GM18907 (cell line): ENCODE results near the gene MED29.

Experiments
- ATAC-seq: cut with Tn5 transposase; IDR thresholded peaks from one replicate; pipeline ENCODE4 v1.9.1; 2021; ENCODE audit warnings: mild to moderate bottlenecking, moderate library complexity; ENCODE audit not compliant: unreplicated experiment

The MED29 gene, protein sequence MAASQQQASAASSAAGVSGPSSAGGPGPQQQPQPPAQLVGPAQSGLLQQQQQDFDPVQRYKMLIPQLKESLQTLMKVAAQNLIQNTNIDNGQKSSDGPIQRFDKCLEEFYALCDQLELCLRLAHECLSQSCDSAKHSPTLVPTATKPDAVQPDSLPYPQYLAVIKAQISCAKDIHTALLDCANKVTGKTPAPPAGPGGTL

DNA sequence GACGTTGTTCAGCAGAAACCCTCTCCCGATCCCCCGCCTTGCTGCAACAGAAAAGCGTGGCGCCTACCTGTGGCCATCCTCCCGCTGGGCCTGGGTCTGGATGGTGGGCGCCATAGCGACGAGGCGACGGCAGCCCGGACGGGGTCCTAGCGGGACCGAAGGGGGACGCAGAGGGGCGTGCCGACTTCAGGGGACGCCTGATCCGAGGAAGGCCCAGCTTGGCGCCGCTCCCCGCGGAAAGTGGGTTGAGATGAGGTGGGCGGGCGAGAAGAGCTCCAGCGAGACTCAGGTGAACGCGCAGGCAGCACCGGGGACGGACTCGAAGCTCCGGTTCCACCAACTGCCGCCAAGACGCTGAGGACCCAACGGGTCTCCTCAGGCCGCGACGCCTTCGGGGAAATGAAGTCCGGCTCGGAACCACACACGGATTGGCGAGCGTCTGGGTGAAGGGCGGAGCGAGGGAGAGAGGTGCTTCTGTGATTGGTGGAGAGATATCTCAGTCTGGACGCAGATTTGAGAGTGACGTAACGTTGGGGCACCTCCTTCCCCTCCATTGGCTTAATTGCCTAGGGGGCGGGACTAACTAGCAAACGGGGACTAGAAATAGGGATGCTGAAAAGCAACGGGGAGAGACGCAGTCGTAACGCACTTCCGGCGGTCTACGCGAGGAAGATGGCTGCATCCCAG lies at the start of gene MED29, which contains the start of gene PAF1:
Gene MED29, plus strand, starts transcription at position 628 of the 687 bp plus-strand sequence. Its CDS starts 45 bp downstream, at position 673.
Gene PAF1, minus strand, starts transcription at position 356 of the 687 bp plus-strand sequence. Its CDS starts 242 bp downstream, at position 114.
- peak; percentile 92 for ATAC-seq

DNA sequence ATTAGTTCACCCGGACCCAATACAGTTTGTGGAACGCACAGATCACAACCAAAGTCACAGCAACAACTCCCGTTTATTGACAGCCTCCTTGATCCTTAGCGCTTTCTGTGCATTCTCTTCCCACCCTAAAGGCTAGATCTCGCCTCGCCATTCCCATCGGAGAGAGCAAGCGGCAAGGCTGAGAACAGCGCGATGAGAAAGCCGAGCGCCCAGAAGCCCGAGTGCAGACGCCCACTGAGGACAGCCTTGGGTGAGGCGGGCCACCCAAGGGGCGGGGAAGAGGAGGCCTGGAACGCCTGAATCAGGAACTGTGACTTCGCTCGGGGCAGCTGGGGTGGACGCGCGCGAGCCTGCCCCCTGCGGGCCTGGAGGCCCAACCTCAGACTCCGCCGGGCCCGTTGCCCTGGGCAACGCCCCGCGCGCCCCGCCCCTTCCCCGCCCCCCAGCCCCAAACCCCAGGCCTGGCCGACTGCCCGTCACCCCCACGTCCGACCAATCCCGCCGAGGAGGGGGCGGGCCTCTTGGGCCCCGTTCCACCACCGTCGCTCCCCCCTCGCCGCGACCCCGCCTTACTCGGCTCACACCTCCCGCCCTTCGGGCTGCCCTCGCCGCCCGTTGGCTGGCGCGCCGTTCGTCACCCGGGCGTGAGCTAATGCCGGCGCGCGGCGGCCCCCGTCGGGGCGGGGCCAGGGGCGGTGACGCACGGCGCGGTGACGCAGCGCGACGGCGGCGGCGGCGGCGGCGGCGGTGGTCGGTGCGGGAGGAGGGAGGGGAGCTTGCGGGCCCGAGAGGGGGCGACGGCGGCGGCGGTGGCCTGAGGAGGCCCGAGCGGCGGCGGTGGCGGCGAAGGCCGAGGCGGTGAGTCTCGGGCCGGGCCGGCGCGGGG lies 49.2 kb upstream of the MED29 start, which contains the start of gene SAMD4B:
Gene SAMD4B, plus strand, starts transcription at position 703 of the 886 bp plus-strand sequence. CDS start 14,473 bp downstream, outside the sequence.
- ATAC-seq, result peak; percentile 90

DNA sequence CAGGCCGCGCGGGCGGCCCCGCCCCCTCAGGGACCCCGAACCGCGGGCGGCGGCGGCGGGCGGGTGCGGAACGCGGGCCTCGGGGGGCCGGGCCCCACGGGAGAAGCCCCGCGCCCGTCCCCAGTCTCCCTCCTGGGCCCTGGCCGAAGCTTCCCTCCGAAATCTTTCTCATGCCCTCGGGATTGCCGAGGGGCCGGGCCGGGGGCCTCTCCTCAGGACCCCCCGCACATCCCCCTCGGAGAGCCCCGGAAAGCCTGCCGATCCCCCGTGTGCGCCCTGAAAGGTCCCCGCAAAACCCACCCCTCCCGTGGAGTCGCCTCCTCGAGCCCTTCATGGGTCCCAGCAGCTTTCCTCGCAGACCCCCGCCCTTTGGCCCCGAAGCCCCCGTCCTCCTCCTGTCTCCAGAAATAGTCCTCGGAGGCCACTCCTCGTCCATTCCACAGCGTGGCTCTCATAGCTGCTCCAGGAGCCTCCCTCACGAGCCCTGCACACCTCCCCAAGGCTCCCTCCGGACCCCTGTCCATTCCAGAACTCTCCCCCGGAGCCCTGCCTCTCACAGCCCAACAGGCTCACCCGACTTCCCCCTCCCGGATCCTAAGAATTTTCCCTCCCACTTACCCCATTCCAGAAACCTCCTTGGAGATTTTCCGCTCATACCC lies 48.4 kb upstream of the MED29 start:
- peak; percentile 12 for ATAC-seq

DNA sequence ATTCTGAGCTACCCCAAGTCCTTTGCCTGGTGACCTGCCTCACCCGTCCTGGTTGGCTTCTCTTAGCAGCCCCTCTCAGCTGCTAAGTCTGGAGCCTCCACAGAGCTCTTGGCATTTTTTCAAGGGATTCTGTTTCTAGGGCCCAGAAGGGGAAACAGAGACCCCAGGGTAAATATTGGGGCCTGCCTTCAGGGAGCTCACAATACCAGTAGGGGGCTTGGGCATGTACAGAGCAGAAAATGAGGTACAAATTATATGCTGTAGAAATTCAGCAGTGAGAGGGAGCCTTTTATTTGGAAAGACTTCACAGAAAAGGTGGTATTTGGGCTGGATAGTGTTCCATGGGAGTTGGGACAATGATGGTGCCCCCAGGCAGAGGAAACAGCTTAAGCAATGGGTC lies 45.2 kb upstream of the MED29 start:
- no peak for ATAC-seq

- no peak for ATAC-seq
Observed at GRCh38 chr19:39347332-39348164, 43.6 kb upstream of the MED29 start.

DNA sequence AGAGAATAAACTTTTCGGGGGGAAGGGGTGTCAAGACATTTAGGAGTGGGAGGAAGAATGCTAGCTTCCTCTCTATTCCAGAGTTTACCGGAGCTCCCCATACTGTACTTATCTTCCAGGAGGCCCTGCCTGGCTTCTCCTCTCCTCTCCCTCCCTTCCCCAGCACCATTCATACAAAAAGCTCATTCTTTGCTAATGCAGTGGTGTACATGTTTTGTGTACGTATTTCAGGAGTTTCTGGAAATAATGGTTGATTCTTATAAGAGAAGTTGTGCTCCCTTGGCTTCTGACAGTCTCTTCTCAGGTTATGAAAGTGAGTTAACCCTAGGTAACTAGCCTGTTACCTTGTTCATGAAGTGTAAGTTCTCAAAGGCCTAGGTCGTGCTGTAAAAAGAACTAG lies 41.9 kb upstream of the MED29 start:
- no peak for ATAC-seq

DNA sequence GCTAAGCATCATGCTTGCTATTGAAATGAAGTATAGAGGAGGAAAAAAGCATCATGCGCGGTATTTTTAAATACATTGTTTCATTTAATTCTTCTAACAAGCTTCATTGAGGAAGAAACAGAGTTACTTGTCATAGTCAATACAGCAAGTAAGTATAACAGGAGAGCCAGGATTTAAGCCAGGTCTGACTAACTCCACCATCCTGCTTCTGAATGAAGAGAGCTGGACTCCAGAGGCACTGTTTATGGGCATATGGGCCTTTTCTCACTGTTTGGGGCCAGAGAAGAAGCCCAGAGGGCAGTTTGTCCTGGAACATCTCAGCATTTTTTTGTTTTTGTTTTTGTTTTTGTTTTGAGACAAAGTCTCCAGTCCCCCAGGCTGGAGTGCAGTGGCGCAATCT lies 41.0 kb upstream of the MED29 start:
- no peak for ATAC-seq

DNA sequence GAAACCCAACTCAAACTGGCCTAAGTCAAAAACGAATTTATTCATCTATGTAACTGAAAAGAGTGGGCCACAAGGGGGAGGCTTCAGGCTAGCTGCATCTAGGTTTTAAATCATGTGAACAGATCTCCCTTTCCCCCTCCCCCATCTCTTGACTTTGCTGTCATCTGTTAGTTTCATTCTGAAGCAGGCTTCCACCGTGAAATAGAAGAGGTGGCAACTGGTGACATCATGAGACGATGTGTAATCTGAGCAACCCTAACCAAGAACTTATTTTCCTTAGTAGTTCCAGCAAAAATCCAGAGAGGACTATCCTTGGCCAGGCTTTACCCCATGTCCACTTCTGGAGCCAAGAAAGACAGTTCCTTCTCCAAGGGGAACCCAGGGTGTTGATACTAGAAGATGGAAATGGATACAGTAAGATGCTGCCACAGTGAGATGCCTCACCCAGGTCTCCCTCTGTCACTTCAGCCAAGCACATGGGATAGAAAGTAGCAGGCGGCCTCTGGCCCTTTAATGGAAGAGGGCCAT lies 39.6 kb upstream of the MED29 start:
- ATAC-seq, result peak; percentile 67

DNA sequence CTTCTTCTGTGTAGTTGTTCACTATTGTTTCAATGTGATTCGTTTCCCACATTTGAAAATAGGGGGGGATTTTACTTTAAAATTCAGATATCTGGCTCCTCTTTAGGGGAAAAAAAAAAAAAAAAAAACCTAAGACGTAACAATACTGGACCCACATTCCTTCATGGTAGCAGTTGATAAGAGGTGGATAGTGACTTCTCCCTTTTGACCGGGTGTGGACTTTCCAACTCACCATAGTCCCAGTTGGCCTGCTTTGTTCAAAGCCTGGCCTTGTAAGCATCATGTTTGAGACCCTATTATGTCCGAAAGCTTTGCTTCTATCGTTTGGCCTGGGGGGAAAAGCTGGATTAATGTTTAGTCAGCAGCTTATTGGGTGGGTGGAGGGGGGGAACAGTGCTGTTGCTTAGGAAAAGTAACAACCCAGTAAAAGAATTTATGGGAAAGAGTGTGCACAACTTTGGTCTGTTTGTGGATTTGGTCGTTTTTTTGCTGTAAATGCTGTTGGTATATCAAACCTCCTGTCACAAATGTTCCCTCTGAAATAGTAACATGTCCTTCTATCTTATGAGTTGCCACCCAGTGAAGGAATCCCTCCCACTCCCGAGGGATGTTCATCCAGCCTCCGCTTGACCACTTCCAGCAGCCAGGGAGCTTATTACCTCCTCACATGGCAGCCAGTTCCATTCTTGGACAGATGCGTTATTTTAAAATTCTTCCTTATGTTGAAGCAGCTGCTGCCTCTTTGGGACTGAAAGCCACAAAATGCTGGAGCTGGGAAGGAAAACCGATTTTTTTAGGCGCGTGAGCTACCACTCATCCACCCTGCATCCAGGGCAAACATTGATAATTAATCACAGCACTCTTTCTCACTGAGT lies 38.6 kb upstream of the MED29 start:
- ATAC-seq, result no peak

DNA sequence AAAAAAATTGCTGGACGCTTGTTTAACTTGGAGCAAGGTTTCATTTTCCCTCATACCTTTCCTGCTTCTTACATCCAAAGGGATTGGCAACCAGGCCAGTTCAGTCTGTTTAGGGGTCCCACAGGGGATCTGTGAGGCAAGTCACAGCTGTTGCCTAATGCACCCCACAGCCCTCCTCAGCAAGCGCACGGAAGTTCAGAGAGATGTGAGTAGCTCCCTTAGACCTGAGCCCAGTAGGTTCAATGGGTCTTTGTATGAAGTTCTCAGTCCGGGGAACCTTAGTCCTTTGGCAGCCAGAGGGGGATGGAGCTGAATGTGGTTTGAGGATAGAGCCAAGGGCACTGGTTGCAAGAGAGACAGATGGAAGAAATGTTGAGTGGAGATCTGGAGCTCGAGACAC lies 35.9 kb upstream of the MED29 start:
- ATAC-seq, result no peak

DNA sequence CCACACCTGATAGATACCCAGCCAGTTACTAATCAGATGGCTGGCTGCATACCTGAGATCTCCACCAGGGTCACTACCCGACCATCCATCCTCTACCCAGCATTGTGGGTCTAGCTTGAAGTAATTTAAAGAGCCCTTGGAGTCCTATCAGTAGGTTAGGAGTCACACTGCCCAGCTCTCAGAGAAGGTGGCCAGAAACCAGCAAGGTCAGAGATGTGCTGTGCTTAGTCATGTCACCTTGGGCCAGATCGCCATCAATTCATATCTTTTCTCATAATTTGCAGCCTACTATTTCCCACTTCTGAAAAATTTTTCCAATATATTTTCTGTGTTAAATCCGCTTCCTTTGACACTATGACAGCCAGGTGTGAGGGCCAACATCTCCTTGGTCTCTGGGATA lies 35.1 kb upstream of the MED29 start:
- no peak for ATAC-seq

DNA sequence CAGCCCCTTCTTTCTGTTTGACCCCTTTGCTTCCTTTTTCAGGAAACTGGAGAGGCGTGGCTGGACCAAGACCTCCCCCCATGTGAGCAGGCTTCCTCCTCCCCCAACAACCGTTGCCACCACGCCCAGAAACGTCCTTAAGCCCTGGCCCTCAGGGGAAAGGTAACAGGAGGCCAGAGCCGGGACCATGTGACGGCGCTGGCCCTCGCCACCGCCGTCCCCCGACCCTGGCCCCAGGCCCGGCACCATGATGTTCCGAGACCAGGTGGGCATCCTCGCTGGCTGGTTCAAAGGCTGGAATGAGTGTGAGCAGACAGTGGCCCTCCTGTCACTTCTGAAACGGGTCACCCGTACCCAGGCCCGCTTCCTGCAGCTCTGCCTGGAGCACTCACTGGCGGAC lies 34.5 kb upstream of the MED29 start:
- no peak for ATAC-seq

GRCh38 chr19:39359026-39359425 lies 32.2 kb upstream of the MED29 start:
- ATAC-seq, result no peak

DNA sequence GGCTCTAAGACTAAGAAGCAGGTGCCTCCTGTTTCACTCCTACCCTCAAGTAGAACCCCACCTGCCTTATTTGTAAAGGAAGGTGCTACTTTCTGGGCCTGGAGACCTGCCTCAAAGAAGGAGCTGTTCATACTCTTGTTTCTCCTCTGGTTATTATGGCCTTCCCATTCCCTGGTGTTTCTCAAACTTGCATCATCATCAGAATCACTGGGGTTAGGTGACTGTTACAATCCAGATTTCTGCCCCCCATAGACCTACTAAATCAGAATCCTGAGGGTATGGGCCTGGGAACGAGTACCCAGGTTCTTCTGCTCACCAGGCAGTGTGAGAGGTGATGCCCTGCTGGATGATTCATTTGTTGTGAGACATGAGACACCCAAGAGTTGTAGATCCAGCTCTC lies 30.6 kb upstream of the MED29 start:
- no peak for ATAC-seq

DNA sequence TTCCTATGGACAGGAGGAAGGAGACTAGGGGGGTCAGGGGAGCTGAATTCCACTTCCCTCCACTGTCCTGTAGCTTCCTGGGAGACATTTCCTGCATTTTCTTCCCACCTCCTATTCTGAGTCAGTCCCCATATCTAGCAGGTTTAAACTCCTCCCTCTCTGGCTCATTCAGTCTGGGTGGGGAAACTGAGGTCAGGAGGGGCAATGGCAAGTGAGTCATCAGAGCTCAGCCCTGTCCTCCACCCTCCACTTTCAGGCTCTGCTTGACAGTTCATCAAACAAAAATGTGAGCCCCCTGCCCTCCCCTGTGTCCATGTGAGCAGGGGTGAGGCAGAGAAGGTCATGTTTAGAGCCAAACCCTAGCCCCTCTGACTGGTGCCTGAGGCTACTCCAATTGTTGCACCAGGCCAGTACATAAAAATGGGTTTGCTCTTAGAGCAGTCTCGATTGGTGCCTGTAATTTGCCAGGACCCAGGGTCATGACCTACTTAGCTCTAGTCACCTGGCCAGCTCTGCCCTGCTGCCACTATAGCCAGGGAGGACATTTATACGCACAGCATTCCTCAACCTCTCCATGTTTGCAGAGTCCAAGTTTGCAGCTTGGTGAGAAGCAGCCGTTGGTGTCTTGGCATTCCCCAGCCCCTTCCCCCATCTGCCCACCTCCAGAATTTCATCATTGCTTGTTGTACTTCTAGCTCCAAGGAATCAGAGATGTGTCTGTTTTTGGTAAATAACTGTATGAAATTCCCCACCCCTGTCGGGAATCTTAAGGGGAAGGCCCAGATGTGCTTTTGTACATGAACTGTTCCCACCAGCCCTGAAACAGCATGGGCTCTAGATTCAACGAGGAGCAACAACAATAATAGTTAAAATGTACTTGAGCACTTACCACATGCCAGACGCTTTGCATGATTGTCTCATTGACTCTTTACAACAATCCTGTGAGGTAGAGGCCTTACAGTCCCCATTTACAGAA lies 28.2 kb upstream of the MED29 start:
- no peak for ATAC-seq

DNA sequence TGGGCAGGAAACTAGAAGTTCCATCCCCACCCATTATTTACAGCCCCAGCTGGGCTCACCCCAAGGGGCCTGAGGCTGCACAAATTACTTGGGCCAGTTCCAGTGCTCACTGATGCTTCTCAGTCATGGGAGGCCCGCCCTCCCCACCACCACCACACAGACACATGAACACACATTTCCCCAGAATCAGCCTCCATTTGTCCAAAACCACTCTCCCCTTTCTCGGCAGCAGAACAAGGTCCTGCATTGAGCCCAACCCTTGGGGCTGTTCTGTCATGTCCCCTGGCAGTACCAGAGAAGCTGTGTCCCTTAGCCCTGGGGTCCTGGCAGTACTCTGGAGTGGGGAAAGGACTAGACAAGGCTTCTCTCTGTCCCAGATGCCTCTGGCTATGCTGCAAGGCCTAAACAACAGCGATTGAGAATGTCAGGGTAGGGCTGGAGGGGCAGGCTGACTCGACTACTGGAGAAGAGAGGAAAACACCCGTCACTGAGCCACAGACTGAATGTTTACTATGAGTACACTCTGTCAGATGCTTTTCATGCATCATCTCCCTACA lies 27.2 kb upstream of the MED29 start:
- no peak for ATAC-seq

GRCh38 chr19:39365531-39365930 lies 25.6 kb upstream of the MED29 start:
- ATAC-seq, result no peak
